ENCODE results near the gene NDUFS6.

The NDUFS6 gene

GRCh38 chr5:1819458-1819857 is 18.3 kb downstream of the NDUFS6 start:
- no peak for DNase-seq (ENCODE audit: insufficient read length, low spot score)
- FAIRE-seq = no peak
- TF ChIP-seq POU2F2 (IDR thresholded peaks at IDR 0.05; ENCODE audit: low read depth, low read length) = no peak
- TF ChIP-seq PAX5 (IDR thresholded peaks at IDR 0.05; ENCODE audit: insufficient read depth, low read length, severe bottlenecking) = no peak
- no peak for TF ChIP-seq POLR2AphosphoS5 (IDR thresholded peaks at IDR 0.05; ENCODE audit: low read depth, low read length)
- no peak for TF ChIP-seq POLR2A (IDR thresholded peaks at IDR 0.05; ENCODE audit: low read depth, low read length)

GRCh38 chr5:1820381-1820780 is 19.2 kb downstream of the NDUFS6 start:
- DNase-seq (ENCODE audit: insufficient read length, low spot score) (no peak), FAIRE-seq (no peak)
- TF ChIP-seq TAF1 (IDR thresholded peaks at IDR 0.05; ENCODE audit: low read depth, low read length) = no peak
- TF ChIP-seq SPI1 (IDR thresholded peaks at IDR 0.05; ENCODE audit: low read depth, low read length) = no peak
- no peak for TF ChIP-seq POLR2AphosphoS5 (IDR thresholded peaks at IDR 0.05; ENCODE audit: low read depth, low read length)
- TF ChIP-seq POLR2A (IDR thresholded peaks at IDR 0.05; ENCODE audit: low read depth, low read length) = no peak
- no peak for TF ChIP-seq POU2F2 (IDR thresholded peaks at IDR 0.05; ENCODE audit: low read depth, low read length)
- no peak for TF ChIP-seq PAX5 (IDR thresholded peaks at IDR 0.05; ENCODE audit: insufficient read depth, low read length, severe bottlenecking)

- no peak for FAIRE-seq
- DNase-seq (ENCODE audit: insufficient read length, low spot score) = no peak
- no peak for TF ChIP-seq POU2F2 (IDR thresholded peaks at IDR 0.05; ENCODE audit: low read depth, low read length)
- no peak for TF ChIP-seq TAF1 (IDR thresholded peaks at IDR 0.05; ENCODE audit: low read depth, low read length)
- no peak for TF ChIP-seq POLR2A (IDR thresholded peaks at IDR 0.05; ENCODE audit: low read depth, low read length)
- no peak for TF ChIP-seq POLR2AphosphoS5 (IDR thresholded peaks at IDR 0.05; ENCODE audit: low read depth, low read length)
- no peak for TF ChIP-seq SPI1 (IDR thresholded peaks at IDR 0.05; ENCODE audit: low read depth, low read length)
These were observed 19.7 kb downstream of the NDUFS6 start for GRCh38 chr5:1820926-1821325.

- TF ChIP-seq SPI1 (IDR thresholded peaks at IDR 0.05; ENCODE audit: low read depth, low read length) (no peak), TAF1 (IDR thresholded peaks at IDR 0.05; ENCODE audit: low read depth, low read length) (no peak), PAX5 (IDR thresholded peaks at IDR 0.05; ENCODE audit: insufficient read depth, low read length, severe bottlenecking) (no peak), POLR2AphosphoS5 (IDR thresholded peaks at IDR 0.05; ENCODE audit: low read depth, low read length) (no peak), POLR2A (IDR thresholded peaks at IDR 0.05; ENCODE audit: low read depth, low read length) (no peak), POU2F2 (IDR thresholded peaks at IDR 0.05; ENCODE audit: low read depth, low read length) (no peak)
- peak; percentile 16 for FAIRE-seq
These were observed 20.7 kb downstream of the NDUFS6 start for GRCh38 chr5:1821862-1822261.

GRCh38 chr5:1823381-1824034 is 22.3 kb downstream of the NDUFS6 start:
- DNase-seq (ENCODE audit: insufficient read length, low spot score) = no peak
- FAIRE-seq = no peak
- TF ChIP-seq PAX5 (IDR thresholded peaks at IDR 0.05; ENCODE audit: insufficient read depth, low read length, severe bottlenecking) = no peak
- TF ChIP-seq POLR2AphosphoS5 (IDR thresholded peaks at IDR 0.05; ENCODE audit: low read depth, low read length) = no peak
- TF ChIP-seq POU2F2 (IDR thresholded peaks at IDR 0.05; ENCODE audit: low read depth, low read length) = no peak
- TF ChIP-seq SPI1 (IDR thresholded peaks at IDR 0.05; ENCODE audit: low read depth, low read length) = no peak
- TF ChIP-seq POLR2A (IDR thresholded peaks at IDR 0.05; ENCODE audit: low read depth, low read length) = no peak
- TF ChIP-seq TAF1 (IDR thresholded peaks at IDR 0.05; ENCODE audit: low read depth, low read length) = no peak

More at GRCh38 chr5:1821862-1822261, 20.7 kb downstream of the NDUFS6 start:
- DNase-seq (ENCODE audit: insufficient read length, low spot score) = no peak

- TF ChIP-seq POLR2AphosphoS5 (IDR thresholded peaks at IDR 0.05; ENCODE audit: low read depth, low read length) (no peak), POLR2A (IDR thresholded peaks at IDR 0.05; ENCODE audit: low read depth, low read length) (no peak), SPI1 (IDR thresholded peaks at IDR 0.05; ENCODE audit: low read depth, low read length) (no peak), POU2F2 (IDR thresholded peaks at IDR 0.05; ENCODE audit: low read depth, low read length) (no peak), TAF1 (IDR thresholded peaks at IDR 0.05; ENCODE audit: low read depth, low read length) (no peak), PAX5 (IDR thresholded peaks at IDR 0.05; ENCODE audit: insufficient read depth, low read length, severe bottlenecking) (no peak)
- no peak for FAIRE-seq
- DNase-seq (ENCODE audit: insufficient read length, low spot score) = no peak
These were observed 23.1 kb downstream of the NDUFS6 start for GRCh38 chr5:1824109-1824821.

GRCh38 chr5:1824903-1825841 is 24.0 kb downstream of the NDUFS6 start:
- DNase-seq (ENCODE audit: insufficient read length, low spot score) (no peak), FAIRE-seq (no peak)
- TF ChIP-seq SPI1 (IDR thresholded peaks at IDR 0.05; ENCODE audit: low read depth, low read length) (no peak), POU2F2 (IDR thresholded peaks at IDR 0.05; ENCODE audit: low read depth, low read length) (no peak), POLR2AphosphoS5 (IDR thresholded peaks at IDR 0.05; ENCODE audit: low read depth, low read length) (no peak), PAX5 (IDR thresholded peaks at IDR 0.05; ENCODE audit: insufficient read depth, low read length, severe bottlenecking) (no peak), TAF1 (IDR thresholded peaks at IDR 0.05; ENCODE audit: low read depth, low read length) (no peak), POLR2A (IDR thresholded peaks at IDR 0.05; ENCODE audit: low read depth, low read length) (no peak)

- no peak for TF ChIP-seq SPI1 (IDR thresholded peaks at IDR 0.05; ENCODE audit: low read depth, low read length)
- no peak for TF ChIP-seq PAX5 (IDR thresholded peaks at IDR 0.05; ENCODE audit: insufficient read depth, low read length, severe bottlenecking)
- no peak for TF ChIP-seq POU2F2 (IDR thresholded peaks at IDR 0.05; ENCODE audit: low read depth, low read length)
- no peak for TF ChIP-seq POLR2A (IDR thresholded peaks at IDR 0.05; ENCODE audit: low read depth, low read length)
- TF ChIP-seq TAF1 (IDR thresholded peaks at IDR 0.05; ENCODE audit: low read depth, low read length) = no peak
- FAIRE-seq (no peak), DNase-seq (ENCODE audit: insufficient read length, low spot score) (no peak)
These were observed 25.2 kb downstream of the NDUFS6 start for GRCh38 chr5:1826235-1826980.

Data from GM12891 (cell line).